Stimulated activated naive CD8-positive, alpha-beta T cell treated with anti-CD3 and anti-CD28 coated beads, Interleukin-15, amount 100 ng/mL, for 72 hours (primary cell): ENCODE data around the gene ATP13A2.
A peak's percentile ranks its signal among the peaks of the same experiment; 100 is the strongest.
"Not testable (repeated sequence)": the region's sequence is repeated elsewhere in the genome, so short reads cannot be mapped to it uniquely, and the experiment has no call there.

Experiments
- ATAC-seq: fragments of 150-1000 bp; cut with Tn5 transposase; 2 replicates; pipeline ENCODE4 v1.10.0; 2021; ENCODE audit warnings: mild to moderate bottlenecking, moderate library complexity
- DNase-seq, 2 donors: peaks; one replicate each; pipeline ENCODE4 v3.0.0; 2021 to 2022
- H3K27ac Mint-ChIP-seq, 2 donors: one replicate each; pipeline ENCODE4 v1.8.0; 2022; ENCODE audit warnings: mild to moderate bottlenecking in 2 of 2, mixed read lengths in 2 of 2, moderate library complexity in 2 of 2
- H3K27me3 Mint-ChIP-seq: one replicate; pipeline ENCODE4 v1.8.0; 2022; ENCODE audit warnings: mixed read lengths
- H3K4me1 Mint-ChIP-seq: one replicate; pipeline ENCODE4 v1.8.0; 2022; ENCODE audit warnings: mild to moderate bottlenecking, mixed read lengths
- H3K4me3 Mint-ChIP-seq, 2 donors: one replicate each; pipeline ENCODE4 v1.8.0; 2022; ENCODE audit warnings: mild to moderate bottlenecking in 2 of 2, mixed read lengths in 2 of 2, moderate library complexity in 1 of 2
- H3K9me3 Mint-ChIP-seq, 2 donors: one replicate each; pipeline ENCODE4 v1.8.0; 2022; ENCODE audit warnings: mixed read lengths in 2 of 2

ATP13A2 gene

GRCh38 chr1:16967962-16968361, 43.8 kb downstream of the ATP13A2 start:
- Mint-ChIP-seq H3K4me1 (peaks cover 8% of the 10 kb centered on the region), H3K27me3 (no peaks in the 10 kb centered on the region), H3K9me3 (no peaks in the 10 kb centered on the region), H3K27ac (no peak overlapping the region), H3K4me3 (no peak overlapping the region)
- DNase-seq (no peak), ATAC-seq (no peak)

GRCh38 chr1:16967095-16967575, 44.6 kb downstream of the ATP13A2 start:
- DNase-seq (no peak), ATAC-seq (no peak)
- no peaks in the 10 kb centered on the region for H3K9me3 Mint-ChIP-seq
- no peaks in the 10 kb centered on the region for H3K27me3 Mint-ChIP-seq
- peak overlapping the region in 1 of 2 donors; percentile 64 for H3K27ac Mint-ChIP-seq
- H3K4me3 Mint-ChIP-seq: no peak overlapping the region
- H3K4me1 Mint-ChIP-seq: peaks cover 8% of the 10 kb centered on the region

GRCh38 chr1:16966282-16966681, 45.4 kb downstream of the ATP13A2 start:
- no peaks in the 10 kb centered on the region for H3K27me3 Mint-ChIP-seq
- ATAC-seq (no peak), DNase-seq (no peak)
- no peaks in the 10 kb centered on the region for H3K9me3 Mint-ChIP-seq
- H3K4me1 Mint-ChIP-seq: peaks cover 15% of the 10 kb centered on the region
- peak overlapping the region in 1 of 2 donors; percentile 92 for H3K27ac Mint-ChIP-seq
- no peak overlapping the region for H3K4me3 Mint-ChIP-seq

- Mint-ChIP-seq H3K9me3 (no peaks in the 10 kb centered on the region), H3K27ac (peak overlapping the region in 1 of 2 donors; percentile 19), H3K4me1 (peaks cover 18% of the 10 kb centered on the region), H3K4me3 (no peak overlapping the region), H3K27me3 (no peaks in the 10 kb centered on the region)
- no peak for DNase-seq
- ATAC-seq: no peak
These were observed 46.2 kb downstream of the ATP13A2 start for GRCh38 chr1:16965486-16966067.

GRCh38 chr1:16964169-16964568, 47.6 kb downstream of the ATP13A2 start:
- not testable (repeated sequence) for DNase-seq, H3K9me3 Mint-ChIP-seq, H3K27ac Mint-ChIP-seq, H3K27me3 Mint-ChIP-seq, ATAC-seq, H3K4me3 Mint-ChIP-seq
- peaks cover 26% of the 10 kb centered on the region for H3K4me1 Mint-ChIP-seq

GRCh38 chr1:16961297-16962133, 50.2 kb downstream of the ATP13A2 start:
- H3K4me3 Mint-ChIP-seq: peak overlapping the region; percentile 77 to 79
- H3K9me3 Mint-ChIP-seq: no peaks in the 10 kb centered on the region
- peaks cover 26% of the 10 kb centered on the region for H3K4me1 Mint-ChIP-seq
- H3K27ac Mint-ChIP-seq: peak overlapping the region; percentile 67 to 78
- H3K27me3 Mint-ChIP-seq: no peaks in the 10 kb centered on the region
- DNase-seq (no peak), ATAC-seq (no peak)

- DNase-seq (peak; percentile 77 to 86), ATAC-seq (peak; percentile 92)
- H3K4me3 Mint-ChIP-seq: peak overlapping the region; percentile 79 to 83
- no peaks in the 10 kb centered on the region for H3K27me3 Mint-ChIP-seq
- no peaks in the 10 kb centered on the region for H3K9me3 Mint-ChIP-seq
- peak overlapping the region; percentile 67 to 82 for H3K27ac Mint-ChIP-seq
- H3K4me1 Mint-ChIP-seq: peaks cover 26% of the 10 kb centered on the region
These were observed 51.0 kb downstream of the ATP13A2 start for GRCh38 chr1:16960560-16961296.

GRCh38 chr1:16958475-16958874, 53.3 kb downstream of the ATP13A2 start:
- ATAC-seq: no peak
- no peak for DNase-seq
- no peak overlapping the region for H3K4me3 Mint-ChIP-seq
- no peaks in the 10 kb centered on the region for H3K9me3 Mint-ChIP-seq
- H3K27ac Mint-ChIP-seq: no peak overlapping the region
- no peaks in the 10 kb centered on the region for H3K27me3 Mint-ChIP-seq
- peaks cover 18% of the 10 kb centered on the region for H3K4me1 Mint-ChIP-seq

GRCh38 chr1:16957731-16958130, 54.0 kb downstream of the ATP13A2 start:
- no peak overlapping the region for H3K4me3 Mint-ChIP-seq
- no peak overlapping the region for H3K27ac Mint-ChIP-seq
- DNase-seq (no peak), ATAC-seq (no peak)
- H3K27me3 Mint-ChIP-seq: no peaks in the 10 kb centered on the region
- peaks cover 21% of the 10 kb centered on the region for H3K4me1 Mint-ChIP-seq
- H3K9me3 Mint-ChIP-seq: no peaks in the 10 kb centered on the region

- no peaks in the 10 kb centered on the region for H3K9me3 Mint-ChIP-seq
- ATAC-seq (no peak), DNase-seq (no peak)
- no peak overlapping the region for H3K27ac Mint-ChIP-seq
- H3K4me1 Mint-ChIP-seq: peaks cover 23% of the 10 kb centered on the region
- no peak overlapping the region for H3K4me3 Mint-ChIP-seq
- H3K27me3 Mint-ChIP-seq: no peaks in the 10 kb centered on the region
These were observed 55.0 kb downstream of the ATP13A2 start for GRCh38 chr1:16956775-16957174.

- ATAC-seq (no peak), DNase-seq (no peak)
- no peaks in the 10 kb centered on the region for H3K9me3 Mint-ChIP-seq
- no peak overlapping the region for H3K4me3 Mint-ChIP-seq
- H3K27ac Mint-ChIP-seq: no peak overlapping the region
- H3K27me3 Mint-ChIP-seq: no peaks in the 10 kb centered on the region
- H3K4me1 Mint-ChIP-seq: peaks cover 11% of the 10 kb centered on the region
These were observed 56.5 kb downstream of the ATP13A2 start for GRCh38 chr1:16955186-16955585.

- Mint-ChIP-seq H3K4me1 (peaks cover 7% of the 10 kb centered on the region), H3K4me3 (no peak overlapping the region), H3K27me3 (no peaks in the 10 kb centered on the region), H3K9me3 (no peaks in the 10 kb centered on the region), H3K27ac (no peak overlapping the region)
- no peak for DNase-seq
- ATAC-seq: no peak
These were observed 57.1 kb downstream of the ATP13A2 start for GRCh38 chr1:16954579-16954978.

GRCh38 chr1:16952376-16952775, 59.4 kb downstream of the ATP13A2 start:
- H3K9me3 Mint-ChIP-seq, ATAC-seq, H3K4me1 Mint-ChIP-seq, H3K27me3 Mint-ChIP-seq, DNase-seq, H3K4me3 Mint-ChIP-seq, H3K27ac Mint-ChIP-seq: not testable (repeated sequence)

GRCh38 chr1:16949026-16949425, 62.7 kb downstream of the ATP13A2 start:
- not testable (repeated sequence) for H3K9me3 Mint-ChIP-seq, H3K27ac Mint-ChIP-seq, H3K27me3 Mint-ChIP-seq, ATAC-seq, H3K4me1 Mint-ChIP-seq, DNase-seq, H3K4me3 Mint-ChIP-seq

GRCh38 chr1:16948282-16948891, 63.3 kb downstream of the ATP13A2 start:
- not testable (repeated sequence) for H3K4me1 Mint-ChIP-seq, H3K27me3 Mint-ChIP-seq, H3K9me3 Mint-ChIP-seq, ATAC-seq, DNase-seq, H3K4me3 Mint-ChIP-seq
- H3K27ac Mint-ChIP-seq: peak overlapping the region in 1 of 2 donors; percentile 27
